SK-N-SH treated with all-trans-retinoic acid at 6 μM for 48 hours (cell line): ENCODE measurements around the gene USB1.

Experiments used
- ARNTL ChIP-seq: fragments of 450-650 bp; formaldehyde crosslinking; IDR thresholded peaks from 2 replicates; pipeline ENCODE4 v1.5.0; 2020; ENCODE audit warnings: low read depth, mild to moderate bottlenecking, moderate library complexity, borderline replicate concordance
- CSDC2 ChIP-seq: fragments of 250-450 bp; sonication (Bioruptor Pico); IDR thresholded peaks from 2 replicates; pipeline ENCODE4 v1.5.0; 2020; ENCODE audit warnings: mild to moderate bottlenecking, moderate library complexity
- RARB ChIP-seq: fragments of 250-450 bp; sonication (Bioruptor Pico); IDR thresholded peaks from 2 replicates; pipeline ENCODE4 v1.8.0; 2021; ENCODE audit warnings: mild to moderate bottlenecking, moderate library complexity
- TOX ChIP-seq: fragments of 250-450 bp; sonication (Bioruptor Pico); IDR thresholded peaks from 2 replicates; pipeline ENCODE4 v1.8.0; 2021; ENCODE audit warnings: mild to moderate bottlenecking, moderate library complexity, borderline replicate concordance
- ZC3H10 ChIP-seq: fragments of 250-450 bp; sonication (Bioruptor Pico); IDR thresholded peaks from 2 replicates; pipeline ENCODE4 v1.5.1; 2021; ENCODE audit warnings: mild to moderate bottlenecking, moderate library complexity
- ZFP3 ChIP-seq: fragments of 250-450 bp; sonication (Bioruptor Pico); IDR thresholded peaks from 2 replicates; pipeline ENCODE4 v1.5.0; 2020; ENCODE audit warnings: mild to moderate bottlenecking, moderate library complexity
- TF ChIP-seq, protein P1 (sequence below): fragments of 250-450 bp; sonication (Bioruptor Pico); IDR thresholded peaks from 2 replicates; pipeline ENCODE4 v1.5.1; 2020; ENCODE audit warnings: low read depth, mild to moderate bottlenecking, moderate library complexity

DNA sequence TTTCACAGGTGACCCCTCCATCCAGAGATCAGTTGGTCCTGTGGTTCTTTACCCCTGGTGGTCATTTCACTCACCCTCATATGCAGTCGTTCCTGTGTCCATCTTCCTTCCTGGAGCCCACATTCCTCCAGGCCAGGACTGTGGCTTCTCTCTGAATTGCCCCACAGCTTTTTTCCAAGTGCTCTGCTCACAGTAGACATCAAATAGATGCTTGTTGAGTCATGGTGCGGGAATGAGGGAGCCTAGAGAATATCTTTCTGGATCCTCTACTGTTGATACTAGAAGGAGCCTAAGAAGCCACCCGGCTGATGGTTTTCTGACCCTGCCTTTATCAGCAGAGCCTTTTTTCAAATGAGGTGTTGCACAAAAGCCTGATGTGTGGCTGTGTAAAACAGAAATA is 10.4 kb downstream of the USB1 start:
- TF ChIP-seq TOX (no peak), ARNTL (no peak), CSDC2 (CRISPR knock-in tag) (no peak), ZC3H10 (no peak), ZFP3 (no peak), RARB (no peak)
- TF ChIP-seq, protein P1, sequence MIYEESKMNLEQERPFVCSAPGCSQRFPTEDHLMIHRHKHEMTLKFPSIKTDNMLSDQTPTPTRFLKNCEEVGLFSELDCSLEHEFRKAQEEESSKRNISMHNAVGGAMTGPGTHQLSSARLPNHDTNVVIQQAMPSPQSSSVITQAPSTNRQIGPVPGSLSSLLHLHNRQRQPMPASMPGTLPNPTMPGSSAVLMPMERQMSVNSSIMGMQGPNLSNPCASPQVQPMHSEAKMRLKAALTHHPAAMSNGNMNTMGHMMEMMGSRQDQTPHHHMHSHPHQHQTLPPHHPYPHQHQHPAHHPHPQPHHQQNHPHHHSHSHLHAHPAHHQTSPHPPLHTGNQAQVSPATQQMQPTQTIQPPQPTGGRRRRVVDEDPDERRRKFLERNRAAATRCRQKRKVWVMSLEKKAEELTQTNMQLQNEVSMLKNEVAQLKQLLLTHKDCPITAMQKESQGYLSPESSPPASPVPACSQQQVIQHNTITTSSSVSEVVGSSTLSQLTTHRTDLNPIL (CRISPR knock-in tag), result no peak
